ENCODE data around the gene ASB9.

DNA sequence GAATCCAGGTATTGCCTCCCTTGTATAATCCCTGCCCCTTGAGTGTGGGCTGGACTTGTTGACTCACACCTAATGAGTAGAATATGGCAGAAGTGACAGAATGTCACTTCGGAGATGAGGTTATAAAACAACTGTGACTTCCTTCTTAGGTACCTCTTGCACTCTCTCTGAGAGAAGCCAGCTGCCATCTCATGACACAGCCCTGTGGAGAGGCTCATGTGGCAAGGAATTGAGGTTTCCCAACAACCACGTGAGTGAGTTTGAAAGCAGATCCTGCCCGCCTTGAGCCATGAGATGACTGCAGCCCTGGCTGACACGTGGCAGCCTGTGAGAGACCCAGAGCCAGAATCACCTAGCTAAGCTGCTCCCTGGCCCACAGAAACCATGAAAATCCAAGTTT is 32.0 kb upstream of the ASB9 start:
- no peak for TF ChIP-seq CTCF (IDR thresholded peaks at IDR 0.05)
- TF ChIP-seq POLR2A (IDR thresholded peaks at IDR 0.05), result no peak
